SK-N-SH treated with all-trans-retinoic acid at 6 μM for 48 hours (cell line): ENCODE data around the gene DTX1.

Source experiments
- ATAC-seq: fragments of 200-7000 bp; cut with Tn5 transposase; 3 replicates; pipeline ENCODE4 v1.9.1; 2020; ENCODE audit warnings: mild to moderate bottlenecking, moderate library complexity
- ARNTL ChIP-seq: fragments of 450-650 bp; formaldehyde crosslinking; IDR thresholded peaks from 2 replicates; pipeline ENCODE4 v1.5.0; 2020; ENCODE audit warnings: low read depth, mild to moderate bottlenecking, moderate library complexity, borderline replicate concordance
- CSDC2 ChIP-seq: fragments of 250-450 bp; sonication (Bioruptor Pico); IDR thresholded peaks from 2 replicates; pipeline ENCODE4 v1.5.0; 2020; ENCODE audit warnings: mild to moderate bottlenecking, moderate library complexity
- GLIS3 ChIP-seq: fragments of 250-450 bp; sonication (Bioruptor Pico); IDR thresholded peaks from 2 replicates; pipeline ENCODE4 v1.5.0; 2020; ENCODE audit warnings: mild to moderate bottlenecking, moderate library complexity
- ISL1 ChIP-seq: fragments of 250-450 bp; sonication (Bioruptor Pico); IDR thresholded peaks from 2 replicates; pipeline ENCODE4 v2.1.2; 2022; ENCODE audit warnings: mild to moderate bottlenecking, moderate library complexity
- OSR1 ChIP-seq: fragments of 250-450 bp; sonication (Bioruptor Pico); IDR thresholded peaks from 2 replicates; pipeline ENCODE4 v1.8.0; 2022; ENCODE audit warnings: moderate library complexity, mild to moderate bottlenecking, inconsistent platforms
- PPARA ChIP-seq: fragments of 250-450 bp; sonication (Bioruptor Pico); IDR thresholded peaks from 2 replicates; pipeline ENCODE4 v1.5.0; 2020; ENCODE audit warnings: mild to moderate bottlenecking, borderline replicate concordance
- RARB ChIP-seq: fragments of 250-450 bp; sonication (Bioruptor Pico); IDR thresholded peaks from 2 replicates; pipeline ENCODE4 v1.8.0; 2021; ENCODE audit warnings: mild to moderate bottlenecking, moderate library complexity
- SNAI2 ChIP-seq: fragments of 250-450 bp; sonication (Bioruptor Pico); IDR thresholded peaks from 2 replicates; pipeline ENCODE4 v1.5.0; 2020; ENCODE audit warnings: mild to moderate bottlenecking, moderate library complexity
- TCF4 ChIP-seq: fragments of 250-450 bp; sonication (Bioruptor Pico); IDR thresholded peaks from 2 replicates; pipeline ENCODE4 v1.8.0; 2021; ENCODE audit warnings: mild to moderate bottlenecking, moderate library complexity, borderline replicate concordance
- TOX ChIP-seq: fragments of 250-450 bp; sonication (Bioruptor Pico); IDR thresholded peaks from 2 replicates; pipeline ENCODE4 v1.8.0; 2021; ENCODE audit warnings: mild to moderate bottlenecking, moderate library complexity, borderline replicate concordance
- ZC3H10 ChIP-seq: fragments of 250-450 bp; sonication (Bioruptor Pico); IDR thresholded peaks from 2 replicates; pipeline ENCODE4 v1.5.1; 2021; ENCODE audit warnings: mild to moderate bottlenecking, moderate library complexity
- ZFP3 ChIP-seq: fragments of 250-450 bp; sonication (Bioruptor Pico); IDR thresholded peaks from 2 replicates; pipeline ENCODE4 v1.5.0; 2020; ENCODE audit warnings: mild to moderate bottlenecking, moderate library complexity
- ZFP30 ChIP-seq: fragments of 450-650 bp; formaldehyde crosslinking; IDR thresholded peaks from 2 replicates; pipeline ENCODE4 v1.5.0; 2022; ENCODE audit warnings: mild to moderate bottlenecking, moderate library complexity
- ZNF565 ChIP-seq: fragments of 450-650 bp; formaldehyde crosslinking; conservative IDR thresholded peaks from 2 replicates; pipeline ENCODE4 v1.5.0; 2020; ENCODE audit warnings: low read depth, mild to moderate bottlenecking, moderate library complexity
- ZNF8 ChIP-seq: fragments of 450-650 bp; formaldehyde crosslinking; IDR thresholded peaks from 2 replicates; pipeline ENCODE4 v1.5.0; 2020; ENCODE audit warnings: mild to moderate bottlenecking, moderate library complexity
- TF ChIP-seq, protein P1 (sequence below): fragments of 250-450 bp; sonication (Bioruptor Pico); IDR thresholded peaks from 2 replicates; pipeline ENCODE4 v1.8.0; 2021; ENCODE audit warnings: low read depth, mild to moderate bottlenecking, moderate library complexity, borderline replicate concordance
- TF ChIP-seq, protein P2 (sequence below): fragments of 250-450 bp; sonication (Bioruptor Pico); IDR thresholded peaks from 2 replicates; pipeline ENCODE4 v1.5.1; 2020; ENCODE audit warnings: low read depth, mild to moderate bottlenecking, moderate library complexity
- TF ChIP-seq, protein P3 (sequence below): fragments of 250-450 bp; sonication (Bioruptor Pico); IDR thresholded peaks from 2 replicates; pipeline ENCODE4 v1.8.0; 2020; ENCODE audit warnings: mild to moderate bottlenecking, moderate library complexity, borderline replicate concordance
- TF ChIP-seq, protein P4 (sequence below): fragments of 250-450 bp; sonication (Bioruptor Pico); IDR thresholded peaks from 2 replicates; pipeline ENCODE4 v1.5.0; 2020; ENCODE audit warnings: mild to moderate bottlenecking, moderate library complexity

Gene DTX1

GRCh38 chr12:113071135-113072112, 14.9 kb downstream of the DTX1 start:
- no peak for ATAC-seq
- no peak for TF ChIP-seq ZNF8 (CRISPR knock-in tag)
- TF ChIP-seq, all 23 proteins: peak for 0

DNA sequence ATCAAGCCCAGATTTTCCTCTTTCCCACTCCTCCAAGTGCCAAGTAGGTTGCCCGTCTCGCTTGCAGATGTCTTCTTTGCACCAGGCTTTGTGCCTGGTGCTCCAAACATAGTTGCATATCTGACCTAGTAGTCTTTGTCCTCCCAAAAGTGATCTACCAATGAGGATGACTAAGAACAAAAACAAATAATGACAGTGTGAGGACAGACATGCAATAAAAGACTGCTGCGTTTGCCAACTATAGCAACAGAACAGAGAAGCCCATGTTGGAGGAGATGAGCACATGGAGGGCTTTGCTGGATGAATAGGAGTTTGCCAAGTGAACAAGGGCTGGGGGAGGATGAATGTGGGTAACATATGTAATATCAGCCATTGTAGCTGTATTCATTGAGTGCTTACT, 15.6 kb downstream of the DTX1 start:
- TF ChIP-seq ZFP3 (peak; percentile 96), OSR1 (CRISPR knock-in tag) (no peak)
- TF ChIP-seq, all 23 proteins: peak for 1
- no peak for ATAC-seq

GRCh38 chr12:113073586-113073985, 17.1 kb downstream of the DTX1 start:
- ATAC-seq = no peak
- TF ChIP-seq ZFP3 (no peak), OSR1 (CRISPR knock-in tag) (no peak), GLIS3 (no peak), ZNF8 (CRISPR knock-in tag) (no peak), ISL1 (CRISPR knock-in tag) (no peak), CSDC2 (CRISPR knock-in tag) (no peak), TCF4 (CRISPR knock-in tag) (no peak), TOX (CRISPR knock-in tag) (no peak), ZNF565 (no peak), PPARA (CRISPR knock-in tag) (no peak), RARB (CRISPR knock-in tag) (no peak)
- TF ChIP-seq, protein P1, sequence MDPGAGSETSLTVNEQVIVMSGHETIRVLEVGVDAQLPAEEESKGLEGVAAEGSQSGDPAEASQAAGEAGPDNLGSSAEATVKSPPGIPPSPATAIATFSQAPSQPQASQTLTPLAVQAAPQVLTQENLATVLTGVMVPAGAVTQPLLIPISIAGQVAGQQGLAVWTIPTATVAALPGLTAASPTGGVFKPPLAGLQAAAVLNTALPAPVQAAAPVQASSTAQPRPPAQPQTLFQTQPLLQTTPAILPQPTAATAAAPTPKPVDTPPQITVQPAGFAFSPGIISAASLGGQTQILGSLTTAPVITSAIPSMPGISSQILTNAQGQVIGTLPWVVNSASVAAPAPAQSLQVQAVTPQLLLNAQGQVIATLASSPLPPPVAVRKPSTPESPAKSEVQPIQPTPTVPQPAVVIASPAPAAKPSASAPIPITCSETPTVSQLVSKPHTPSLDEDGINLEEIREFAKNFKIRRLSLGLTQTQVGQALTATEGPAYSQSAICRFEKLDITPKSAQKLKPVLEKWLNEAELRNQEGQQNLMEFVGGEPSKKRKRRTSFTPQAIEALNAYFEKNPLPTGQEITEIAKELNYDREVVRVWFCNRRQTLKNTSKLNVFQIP (CRISPR knock-in tag) = no peak
- TF ChIP-seq, protein P2, sequence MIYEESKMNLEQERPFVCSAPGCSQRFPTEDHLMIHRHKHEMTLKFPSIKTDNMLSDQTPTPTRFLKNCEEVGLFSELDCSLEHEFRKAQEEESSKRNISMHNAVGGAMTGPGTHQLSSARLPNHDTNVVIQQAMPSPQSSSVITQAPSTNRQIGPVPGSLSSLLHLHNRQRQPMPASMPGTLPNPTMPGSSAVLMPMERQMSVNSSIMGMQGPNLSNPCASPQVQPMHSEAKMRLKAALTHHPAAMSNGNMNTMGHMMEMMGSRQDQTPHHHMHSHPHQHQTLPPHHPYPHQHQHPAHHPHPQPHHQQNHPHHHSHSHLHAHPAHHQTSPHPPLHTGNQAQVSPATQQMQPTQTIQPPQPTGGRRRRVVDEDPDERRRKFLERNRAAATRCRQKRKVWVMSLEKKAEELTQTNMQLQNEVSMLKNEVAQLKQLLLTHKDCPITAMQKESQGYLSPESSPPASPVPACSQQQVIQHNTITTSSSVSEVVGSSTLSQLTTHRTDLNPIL = no peak
- TF ChIP-seq, protein P3, sequence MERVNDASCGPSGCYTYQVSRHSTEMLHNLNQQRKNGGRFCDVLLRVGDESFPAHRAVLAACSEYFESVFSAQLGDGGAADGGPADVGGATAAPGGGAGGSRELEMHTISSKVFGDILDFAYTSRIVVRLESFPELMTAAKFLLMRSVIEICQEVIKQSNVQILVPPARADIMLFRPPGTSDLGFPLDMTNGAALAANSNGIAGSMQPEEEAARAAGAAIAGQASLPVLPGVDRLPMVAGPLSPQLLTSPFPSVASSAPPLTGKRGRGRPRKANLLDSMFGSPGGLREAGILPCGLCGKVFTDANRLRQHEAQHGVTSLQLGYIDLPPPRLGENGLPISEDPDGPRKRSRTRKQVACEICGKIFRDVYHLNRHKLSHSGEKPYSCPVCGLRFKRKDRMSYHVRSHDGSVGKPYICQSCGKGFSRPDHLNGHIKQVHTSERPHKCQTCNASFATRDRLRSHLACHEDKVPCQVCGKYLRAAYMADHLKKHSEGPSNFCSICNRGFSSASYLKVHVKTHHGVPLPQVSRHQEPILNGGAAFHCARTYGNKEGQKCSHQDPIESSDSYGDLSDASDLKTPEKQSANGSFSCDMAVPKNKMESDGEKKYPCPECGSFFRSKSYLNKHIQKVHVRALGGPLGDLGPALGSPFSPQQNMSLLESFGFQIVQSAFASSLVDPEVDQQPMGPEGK = no peak

GRCh38 chr12:113075137-113075683, 18.7 kb downstream of the DTX1 start:
- no peak for TF ChIP-seq ZNF565
- TF ChIP-seq, protein P4, sequence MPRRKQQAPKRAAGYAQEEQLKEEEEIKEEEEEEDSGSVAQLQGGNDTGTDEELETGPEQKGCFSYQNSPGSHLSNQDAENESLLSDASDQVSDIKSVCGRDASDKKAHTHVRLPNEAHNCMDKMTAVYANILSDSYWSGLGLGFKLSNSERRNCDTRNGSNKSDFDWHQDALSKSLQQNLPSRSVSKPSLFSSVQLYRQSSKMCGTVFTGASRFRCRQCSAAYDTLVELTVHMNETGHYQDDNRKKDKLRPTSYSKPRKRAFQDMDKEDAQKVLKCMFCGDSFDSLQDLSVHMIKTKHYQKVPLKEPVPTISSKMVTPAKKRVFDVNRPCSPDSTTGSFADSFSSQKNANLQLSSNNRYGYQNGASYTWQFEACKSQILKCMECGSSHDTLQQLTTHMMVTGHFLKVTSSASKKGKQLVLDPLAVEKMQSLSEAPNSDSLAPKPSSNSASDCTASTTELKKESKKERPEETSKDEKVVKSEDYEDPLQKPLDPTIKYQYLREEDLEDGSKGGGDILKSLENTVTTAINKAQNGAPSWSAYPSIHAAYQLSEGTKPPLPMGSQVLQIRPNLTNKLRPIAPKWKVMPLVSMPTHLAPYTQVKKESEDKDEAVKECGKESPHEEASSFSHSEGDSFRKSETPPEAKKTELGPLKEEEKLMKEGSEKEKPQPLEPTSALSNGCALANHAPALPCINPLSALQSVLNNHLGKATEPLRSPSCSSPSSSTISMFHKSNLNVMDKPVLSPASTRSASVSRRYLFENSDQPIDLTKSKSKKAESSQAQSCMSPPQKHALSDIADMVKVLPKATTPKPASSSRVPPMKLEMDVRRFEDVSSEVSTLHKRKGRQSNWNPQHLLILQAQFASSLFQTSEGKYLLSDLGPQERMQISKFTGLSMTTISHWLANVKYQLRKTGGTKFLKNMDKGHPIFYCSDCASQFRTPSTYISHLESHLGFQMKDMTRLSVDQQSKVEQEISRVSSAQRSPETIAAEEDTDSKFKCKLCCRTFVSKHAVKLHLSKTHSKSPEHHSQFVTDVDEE (CRISPR knock-in tag) = no peak
- TF ChIP-seq SNAI2 = no peak
- TF ChIP-seq ARNTL (CRISPR knock-in tag) = no peak
- TF ChIP-seq ZNF8 (CRISPR knock-in tag) = no peak
- TF ChIP-seq ZFP3 = no peak
- TF ChIP-seq, protein P1 (CRISPR knock-in tag) = no peak
- TF ChIP-seq ZFP30 (CRISPR knock-in tag) = no peak
- TF ChIP-seq CSDC2 (CRISPR knock-in tag) = no peak
- TF ChIP-seq OSR1 (CRISPR knock-in tag) = no peak
- TF ChIP-seq ISL1 (CRISPR knock-in tag) = no peak
- no peak for TF ChIP-seq TOX (CRISPR knock-in tag)
- TF ChIP-seq, protein P2 = no peak
- TF ChIP-seq ZC3H10 (CRISPR knock-in tag) = no peak
- TF ChIP-seq RARB (CRISPR knock-in tag) = no peak
- no peak for ATAC-seq
